ENCODE data around the gene MBP.

MBP gene

GRCh38 chr18:77038182-77038858 is 94.3 kb downstream of the MBP start:
- TF ChIP-seq, protein P1, sequence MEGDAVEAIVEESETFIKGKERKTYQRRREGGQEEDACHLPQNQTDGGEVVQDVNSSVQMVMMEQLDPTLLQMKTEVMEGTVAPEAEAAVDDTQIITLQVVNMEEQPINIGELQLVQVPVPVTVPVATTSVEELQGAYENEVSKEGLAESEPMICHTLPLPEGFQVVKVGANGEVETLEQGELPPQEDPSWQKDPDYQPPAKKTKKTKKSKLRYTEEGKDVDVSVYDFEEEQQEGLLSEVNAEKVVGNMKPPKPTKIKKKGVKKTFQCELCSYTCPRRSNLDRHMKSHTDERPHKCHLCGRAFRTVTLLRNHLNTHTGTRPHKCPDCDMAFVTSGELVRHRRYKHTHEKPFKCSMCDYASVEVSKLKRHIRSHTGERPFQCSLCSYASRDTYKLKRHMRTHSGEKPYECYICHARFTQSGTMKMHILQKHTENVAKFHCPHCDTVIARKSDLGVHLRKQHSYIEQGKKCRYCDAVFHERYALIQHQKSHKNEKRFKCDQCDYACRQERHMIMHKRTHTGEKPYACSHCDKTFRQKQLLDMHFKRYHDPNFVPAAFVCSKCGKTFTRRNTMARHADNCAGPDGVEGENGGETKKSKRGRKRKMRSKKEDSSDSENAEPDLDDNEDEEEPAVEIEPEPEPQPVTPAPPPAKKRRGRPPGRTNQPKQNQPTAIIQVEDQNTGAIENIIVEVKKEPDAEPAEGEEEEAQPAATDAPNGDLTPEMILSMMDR (conservative IDR thresholded peaks at IDR 0.05; ENCODE audit: low read depth, low read length), result no peak
- no peak for DNase-seq (ENCODE audit: low read depth)
- no peak overlapping the region for H3K4me3 ChIP-seq (ENCODE audit: low read length)

GRCh38 chr18:77037567-77037966 is 95.0 kb downstream of the MBP start:
- no peak for DNase-seq (ENCODE audit: low read depth)
- H3K4me3 ChIP-seq (ENCODE audit: low read length), result no peak overlapping the region
- TF ChIP-seq, protein P1 (conservative IDR thresholded peaks at IDR 0.05; ENCODE audit: low read depth, low read length), result no peak

DNA sequence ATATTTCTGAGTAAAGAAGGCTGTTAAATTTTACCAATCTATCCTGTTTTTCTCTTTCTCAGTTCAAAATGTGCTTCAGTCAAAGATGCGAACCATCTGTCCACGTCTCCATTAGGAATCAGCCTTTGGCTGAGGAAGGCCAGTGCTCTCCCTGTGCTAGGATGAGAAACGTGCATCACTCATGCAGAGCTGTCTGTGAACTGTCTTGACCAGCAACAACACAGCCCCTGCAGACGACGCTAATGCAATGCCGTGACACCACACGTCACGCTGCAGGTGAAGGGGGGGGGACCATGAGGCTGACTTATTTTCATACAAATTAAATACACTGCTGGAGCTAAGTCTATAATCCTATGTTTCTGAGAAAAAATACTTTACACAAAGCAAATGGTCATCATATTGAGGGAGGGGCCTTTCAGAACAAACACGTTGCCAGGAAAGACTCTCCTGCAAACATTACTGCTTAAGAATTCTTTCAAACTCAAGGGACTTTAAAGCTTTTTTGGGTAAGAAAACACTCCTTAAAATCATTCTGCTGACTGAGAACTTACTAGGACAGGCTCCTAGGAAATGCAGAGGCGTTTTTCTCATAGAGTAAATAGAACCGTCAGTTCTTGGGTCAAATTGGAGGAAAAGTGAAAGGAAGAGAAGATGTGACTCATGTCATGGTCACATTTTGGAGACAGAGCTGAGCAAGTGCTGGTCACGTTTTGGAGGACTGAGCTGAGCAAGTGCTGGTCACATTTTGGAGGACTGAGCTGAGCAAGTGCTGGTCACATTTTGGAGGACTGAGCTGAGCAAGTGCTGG is 97.0 kb downstream of the MBP start:
- H3K4me3 ChIP-seq (ENCODE audit: low read length), result no peak overlapping the region
- no peak for DNase-seq (ENCODE audit: low read depth)
- TF ChIP-seq, protein P1 (conservative IDR thresholded peaks at IDR 0.05; ENCODE audit: low read depth, low read length), result no peak

DNA sequence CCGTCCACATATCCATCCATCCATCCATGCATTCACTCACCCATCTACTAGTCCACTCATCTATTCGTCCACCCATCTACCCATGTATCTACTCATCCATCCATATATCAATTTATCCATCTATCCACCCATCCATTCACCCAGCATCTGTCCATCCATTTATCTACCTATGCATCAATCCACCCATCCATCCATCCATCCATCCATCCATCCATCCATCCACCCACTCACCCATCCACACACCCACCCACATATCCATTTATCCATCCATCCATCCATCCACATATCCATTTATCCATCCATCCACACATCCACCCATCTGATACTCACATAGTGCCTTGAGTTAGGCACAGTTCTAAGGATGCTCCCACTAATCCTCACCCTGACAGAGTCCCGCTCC is 99.0 kb downstream of the MBP start:
- no peak for DNase-seq (ENCODE audit: low read depth)
- H3K4me3 ChIP-seq (ENCODE audit: low read length), result no peak overlapping the region
- TF ChIP-seq, protein P1 (conservative IDR thresholded peaks at IDR 0.05; ENCODE audit: low read depth, low read length), result no peak

- TF ChIP-seq, protein P1 (conservative IDR thresholded peaks at IDR 0.05; ENCODE audit: low read depth, low read length), result no peak
- no peak overlapping the region for H3K4me3 ChIP-seq (ENCODE audit: low read length)
- DNase-seq (ENCODE audit: low read depth), result no peak
Observed at GRCh38 chr18:77032181-77032701, 100.3 kb downstream of the MBP start.

GRCh38 chr18:77031662-77032061 is 100.9 kb downstream of the MBP start:
- no peak for DNase-seq (ENCODE audit: low read depth)
- H3K4me3 ChIP-seq (ENCODE audit: low read length), result no peak overlapping the region
- TF ChIP-seq, protein P1 (conservative IDR thresholded peaks at IDR 0.05; ENCODE audit: low read depth, low read length), result no peak
